Tibial nerve (tissue), 4 donors: ENCODE measurements around the gene SPRED3.
"Not testable (repeated sequence)": the region's sequence is repeated elsewhere in the genome, so short reads cannot be mapped to it uniquely, and the experiment has no call there.

Experiments
- CTCF ChIP-seq, 5 experiments: fragments of 200-600 bp in 3 of 5; fragments of 450-650 bp in 2 of 5; sonication (generic) in 3 of 5; IDR thresholded peaks; one replicate each; pipeline ENCODE4 v1.5.1; 2016 to 2019; ENCODE audit warnings: antibody characterized with exemption in 5 of 5, mild to moderate bottlenecking in 3 of 5, moderate library complexity in 2 of 5
- EP300 ChIP-seq, 2 donors: sonication (generic); formaldehyde crosslinking; IDR thresholded peaks; one replicate each; pipeline ENCODE4 v1.6.1; 2017; ENCODE audit warnings: antibody characterized with exemption in 2 of 2, mild to moderate bottlenecking in 1 of 2
- POLR2A ChIP-seq, 2 donors: fragments of 450-650 bp; IDR thresholded peaks; one replicate each; pipeline ENCODE4 v1.6.1; 2017; ENCODE audit warnings: antibody characterized with exemption in 2 of 2, mild to moderate bottlenecking in 2 of 2, moderate library complexity in 2 of 2

- TF ChIP-seq CTCF, EP300, POLR2A (IDR thresholded peaks at IDR 0.05): not testable (repeated sequence)
Measured at GRCh38 chr19:38411898-38412297, 23.4 kb downstream of the SPRED3 start.
